GM18507 (cell line): Measurements from ENCODE around the gene SLC10A7.
A peak's percentile ranks its signal among the peaks of the same experiment; 100 is the strongest.
"Not testable (repeated sequence)": the region's sequence is repeated elsewhere in the genome, so short reads cannot be mapped to it uniquely, and the experiment has no call there.

ENCODE experiments used
- DNase-seq: peaks from one replicate; pipeline ENCODE4 v3.0.0; 2011; ENCODE audit warnings: low read depth; ENCODE audit not compliant: insufficient read length; ENCODE audit errors: extremely low spot score
- FAIRE-seq: peaks from 2 replicates; lab custom pipeline; 2011; peaks lifted over from hg19 to GRCh38; lab: Jason Lieb, UNC

Gene SLC10A7

GRCh38 chr4:146381263-146381872, 140.4 kb downstream of the SLC10A7 start:
- FAIRE-seq (no peak), DNase-seq (no peak)

DNA sequence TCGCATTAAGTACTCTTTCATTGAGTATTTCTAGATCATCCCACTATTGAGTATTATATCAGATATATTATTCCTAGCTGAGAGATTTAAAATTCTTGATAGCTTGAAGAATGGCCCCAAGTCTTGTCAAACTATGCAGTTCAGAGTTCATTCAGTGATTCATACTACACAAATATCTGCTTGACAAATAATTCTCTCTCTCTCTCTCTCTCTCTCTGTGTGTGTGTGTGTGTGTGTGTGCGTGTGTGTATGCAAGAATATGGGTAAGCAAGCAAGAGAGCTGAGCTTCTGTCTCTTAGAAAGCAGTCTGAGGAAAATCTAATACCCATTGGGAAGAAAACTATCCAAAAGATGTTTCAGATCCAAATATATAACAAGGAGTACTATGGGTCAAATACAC, 142.0 kb downstream of the SLC10A7 start:
- DNase-seq: no peak

DNA sequence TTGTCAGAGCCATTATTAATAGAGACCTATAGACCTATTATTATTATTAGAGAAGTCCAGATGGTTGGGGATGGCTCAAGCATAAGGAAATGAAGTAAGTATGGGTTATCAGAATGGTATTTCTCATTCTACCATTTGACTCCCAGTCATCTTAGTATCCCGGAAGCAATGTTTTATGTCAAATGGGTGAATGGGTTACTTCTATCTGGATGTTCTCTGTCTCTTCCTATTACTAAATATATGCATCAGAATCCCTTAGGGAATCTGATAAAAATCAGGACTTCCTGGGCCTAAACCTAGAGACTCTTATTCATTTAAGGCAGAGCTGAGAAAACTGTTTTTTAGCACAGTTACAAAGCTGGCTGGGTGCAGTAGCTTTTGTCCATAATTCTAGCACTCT, 149.9 kb downstream of the SLC10A7 start:
- no peak for DNase-seq
- FAIRE-seq: no peak

More for the DNA sequence above, 142.0 kb downstream of the SLC10A7 start:
- no peak for FAIRE-seq

DNA sequence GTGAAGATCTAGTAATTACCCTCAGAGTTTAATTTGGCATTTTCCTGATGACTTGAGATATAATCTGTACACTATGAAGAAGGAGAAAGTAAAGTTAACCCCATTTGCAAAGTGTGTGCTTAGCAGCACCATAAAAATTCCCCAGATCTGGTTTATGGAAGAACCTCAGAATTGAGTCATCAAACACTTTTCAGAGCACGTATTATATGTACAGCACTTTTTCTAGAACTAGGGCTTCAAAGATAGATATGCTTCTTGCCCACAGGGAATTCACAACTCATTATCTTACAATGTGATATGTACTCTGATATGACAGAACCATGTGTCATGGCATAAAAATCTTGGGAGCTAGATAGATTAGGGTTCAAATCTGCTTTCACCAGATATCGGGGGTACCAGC, 150.9 kb downstream of the SLC10A7 start:
- DNase-seq: no peak
- FAIRE-seq: no peak

- DNase-seq (no peak), FAIRE-seq (no peak)
Measured at GRCh38 chr4:146369446-146369845, 152.3 kb downstream of the SLC10A7 start.

DNA sequence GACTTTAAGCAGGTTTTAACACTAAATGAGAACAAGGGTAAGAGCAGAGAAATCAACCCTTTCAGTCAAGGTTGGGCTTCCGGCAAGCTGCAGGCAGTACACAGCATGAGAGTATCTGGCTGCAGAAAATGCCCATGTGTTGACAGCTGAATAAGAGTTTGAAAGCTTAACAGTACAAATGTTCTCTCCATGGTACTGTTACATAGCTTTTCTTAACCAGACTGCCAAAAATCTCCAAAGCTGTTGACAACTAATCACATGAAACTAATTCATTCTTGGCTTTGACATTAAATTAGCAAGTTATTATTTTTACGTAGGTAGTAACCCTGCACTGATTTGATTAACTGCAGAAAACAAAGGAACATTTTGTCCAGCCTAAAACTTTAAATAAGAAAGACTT, 153.5 kb downstream of the SLC10A7 start:
- DNase-seq (no peak), FAIRE-seq (no peak)

- no peak for DNase-seq
- FAIRE-seq: no peak
Measured at GRCh38 chr4:146367347-146367746, 154.4 kb downstream of the SLC10A7 start.

DNA sequence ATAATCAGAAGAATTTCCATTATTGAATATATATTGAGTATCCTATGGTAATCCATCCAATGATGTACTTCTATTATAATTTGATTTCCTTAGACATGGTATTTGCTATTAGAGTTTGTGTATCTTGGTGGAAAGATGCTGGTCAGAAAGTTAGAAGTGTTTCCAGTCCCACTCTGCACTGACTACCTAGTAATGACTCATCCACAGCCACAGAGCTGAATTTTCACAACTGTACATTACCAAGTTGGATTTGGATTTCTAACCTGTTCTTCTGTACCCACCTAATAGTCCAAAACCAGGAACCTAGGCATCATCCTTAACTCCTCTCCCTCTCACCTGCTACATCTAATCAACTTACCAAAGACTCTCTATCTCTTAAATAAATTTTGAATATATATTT, 162.0 kb downstream of the SLC10A7 start:
- no peak for FAIRE-seq
- no peak for DNase-seq

- not testable (repeated sequence) for DNase-seq, FAIRE-seq
Measured at GRCh38 chr4:146350114-146350513, 171.6 kb downstream of the SLC10A7 start.

DNA sequence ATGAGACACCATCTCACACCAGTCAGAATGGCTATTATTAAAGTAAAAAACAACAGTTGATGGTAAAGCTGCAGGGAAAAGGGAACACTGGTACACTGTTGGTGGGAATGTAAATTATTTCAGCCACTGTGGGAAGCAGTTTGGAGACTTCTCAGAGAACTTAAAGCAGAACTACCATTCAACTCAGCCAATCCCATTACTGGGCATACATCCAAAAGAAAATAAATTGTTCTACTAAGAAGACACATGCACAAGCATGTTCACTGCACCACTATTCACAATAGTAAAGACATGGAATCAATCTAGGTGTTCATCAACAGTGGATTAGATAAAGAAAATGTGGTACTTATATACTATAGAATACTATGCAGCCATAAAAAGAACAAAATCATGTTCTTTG, 172.4 kb downstream of the SLC10A7 start:
- FAIRE-seq: no peak
- DNase-seq: no peak

DNA sequence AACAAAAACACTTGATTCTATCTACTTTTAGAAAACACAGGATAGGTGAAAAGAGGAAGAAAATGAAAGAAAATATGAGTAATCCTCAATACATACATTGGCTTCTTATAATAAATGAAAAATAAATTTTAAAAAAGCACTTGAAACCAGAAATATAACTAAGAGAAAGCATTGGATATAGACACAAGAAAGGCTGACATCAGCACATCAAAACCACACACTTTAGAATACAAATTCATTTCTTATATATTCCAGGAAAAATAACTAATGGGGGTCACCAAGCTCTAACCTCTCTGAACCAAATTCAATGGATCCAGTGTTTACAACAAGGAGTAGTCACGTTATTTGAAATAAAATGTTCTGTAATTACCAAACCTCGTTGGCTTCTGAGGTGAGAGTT, 173.9 kb downstream of the SLC10A7 start:
- FAIRE-seq (no peak), DNase-seq (no peak)

GRCh38 chr4:146346276-146346675, 175.5 kb downstream of the SLC10A7 start:
- FAIRE-seq: no peak
- DNase-seq: no peak

DNA sequence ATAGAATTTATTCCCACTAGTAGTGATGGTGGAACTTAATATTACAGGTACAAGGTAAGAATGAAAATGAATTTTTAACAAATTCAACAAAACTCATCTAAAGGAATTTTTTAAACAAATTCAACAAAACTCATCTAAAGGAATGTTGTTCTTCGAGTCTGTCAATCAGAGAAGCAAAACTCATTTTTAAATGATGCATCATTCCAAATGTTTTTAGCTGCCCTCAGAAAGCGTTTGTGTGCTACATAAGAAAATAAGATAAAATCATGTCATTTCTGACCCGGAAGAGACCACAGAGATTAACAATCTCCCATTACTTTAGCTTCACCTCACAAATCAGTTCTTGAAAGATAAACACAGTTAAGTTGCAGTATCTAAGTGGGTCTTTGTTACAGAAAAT, 178.0 kb downstream of the SLC10A7 start:
- FAIRE-seq (no peak), DNase-seq (no peak)

DNA sequence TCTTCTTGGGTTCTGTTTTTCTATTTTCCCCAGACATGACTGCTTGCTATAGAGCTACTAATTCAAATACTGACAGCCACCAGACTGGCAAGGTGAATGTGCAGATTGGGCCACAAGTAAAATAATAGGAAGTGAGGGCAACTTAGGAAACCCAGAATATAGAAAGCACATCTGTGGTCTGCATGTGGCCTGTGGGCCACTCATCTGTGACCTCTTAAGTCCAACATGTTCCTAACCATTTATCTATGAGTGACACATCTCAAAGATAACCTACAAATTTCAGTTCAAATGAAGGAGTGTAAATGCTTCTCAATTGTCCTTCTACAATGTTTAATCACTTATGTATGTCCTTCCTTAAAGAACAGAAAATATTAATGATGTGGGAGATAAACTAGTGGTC, 178.5 kb downstream of the SLC10A7 start:
- DNase-seq: no peak
- peak; percentile 76 for FAIRE-seq

GRCh38 chr4:146342600-146343192, 179.0 kb downstream of the SLC10A7 start:
- DNase-seq: no peak

GRCh38 chr4:146340798-146341197, 180.9 kb downstream of the SLC10A7 start:
- FAIRE-seq: peak; percentile 42

More at GRCh38 chr4:146342600-146343192, 179.0 kb downstream of the SLC10A7 start:
- FAIRE-seq: no peak

DNA sequence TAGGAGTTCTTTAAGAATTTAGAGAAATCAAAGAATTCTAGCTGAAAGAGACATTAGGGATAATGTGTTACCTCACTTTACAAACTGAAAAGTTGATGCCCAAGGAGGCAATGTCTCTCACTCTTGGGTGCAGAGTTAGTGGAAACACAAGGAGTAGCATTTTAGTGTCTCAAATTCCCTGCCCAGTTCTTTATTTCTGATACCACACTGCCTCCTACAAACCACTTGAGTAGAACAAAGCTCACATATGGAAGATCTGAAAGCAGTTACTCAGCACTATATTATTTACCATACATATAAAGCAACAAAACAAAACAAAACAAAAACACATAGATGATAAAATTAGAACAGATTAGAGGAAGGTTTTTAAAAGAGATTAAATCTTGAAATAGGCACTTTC, 183.2 kb downstream of the SLC10A7 start:
- FAIRE-seq (peak; percentile 69), DNase-seq (no peak)

More at GRCh38 chr4:146340798-146341197, 180.9 kb downstream of the SLC10A7 start:
- no peak for DNase-seq

GRCh38 chr4:146336410-146336807, 185.3 kb downstream of the SLC10A7 start:
- peak; percentile 59 for FAIRE-seq

GRCh38 chr4:146335763-146336409, 185.9 kb downstream of the SLC10A7 start:
- DNase-seq (no peak), FAIRE-seq (no peak)

More at GRCh38 chr4:146336410-146336807, 185.3 kb downstream of the SLC10A7 start:
- no peak for DNase-seq

DNA sequence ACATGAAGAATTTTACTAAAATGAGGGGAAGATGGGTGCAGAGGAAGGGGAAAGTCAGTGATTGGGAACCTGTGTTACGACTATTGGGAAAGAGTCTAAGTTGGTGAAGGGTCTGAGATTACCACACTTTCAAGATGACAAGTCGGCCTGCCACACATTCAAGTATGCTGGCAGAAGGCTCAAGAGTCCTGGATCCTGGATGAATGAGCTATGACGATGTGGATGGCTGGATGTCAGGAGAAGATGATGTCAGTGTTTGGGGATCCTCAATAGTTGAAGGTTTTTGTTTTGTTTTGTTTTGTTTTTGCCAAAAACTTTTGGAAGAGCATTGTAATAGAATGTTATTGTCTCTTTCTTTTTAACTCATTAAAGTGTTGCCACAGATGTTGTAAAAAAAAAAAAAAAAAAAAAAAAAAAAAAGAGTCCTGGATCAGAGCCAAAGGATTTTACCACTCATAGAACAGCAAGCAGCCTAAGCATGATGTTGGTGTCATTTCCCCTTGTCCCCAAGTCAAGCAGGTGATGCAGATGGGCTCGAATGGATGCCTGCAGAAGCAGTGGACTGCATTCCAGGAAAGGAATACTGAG, 186.8 kb downstream of the SLC10A7 start:
- DNase-seq: no peak
- FAIRE-seq: peak; percentile 15

DNA sequence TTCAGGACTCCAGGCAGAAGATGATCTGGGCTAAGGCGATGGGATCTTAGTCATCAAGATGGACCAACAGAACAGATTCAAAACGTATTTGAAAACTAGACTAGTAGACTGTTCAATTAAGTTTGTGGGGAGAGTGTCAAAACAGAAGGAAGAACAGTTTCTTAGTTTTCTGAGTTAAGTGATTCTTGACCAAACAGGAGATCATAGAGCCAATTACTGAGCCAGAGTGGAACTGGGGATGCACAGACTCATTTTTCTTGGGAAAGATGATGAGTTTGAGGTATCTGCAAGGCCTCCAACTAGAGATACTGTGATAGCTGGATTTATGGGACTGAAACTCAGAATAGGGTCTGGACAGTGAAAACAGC, 187.9 kb downstream of the SLC10A7 start:
- DNase-seq: no peak
- FAIRE-seq: no peak
